RWPE2 (cell line): ENCODE measurements around the gene C3orf20.

Source experiments
- ATAC-seq: fragments of 200-7000 bp; cut with Tn5 transposase; 3 replicates; pipeline ENCODE4 v1.9.1; 2021; ENCODE audit warnings: low read depth
- DNase-seq: peaks from one replicate; pipeline ENCODE4 v3.0.0-alpha.2; 2020; ENCODE audit warnings: low spot score
- H3K27ac ChIP-seq: fragments of 450-650 bp; 2 replicates; pipeline ENCODE4 v1.5.1; 2017; ENCODE audit warnings: mild to moderate bottlenecking; ENCODE audit not compliant: poor library complexity, severe bottlenecking
- H3K27me3 ChIP-seq: fragments of 250-450 bp; sonication (Bioruptor Pico); 2 replicates; pipeline ENCODE4 v1.5.1; 2021; ENCODE audit warnings: mild to moderate bottlenecking, moderate library complexity; ENCODE audit not compliant: insufficient read depth, poor library complexity, severe bottlenecking
- H3K36me3 ChIP-seq: fragments of 250-450 bp; sonication (Bioruptor Pico); 2 replicates; pipeline ENCODE4 v1.5.1; 2020; ENCODE audit warnings: low read depth, mild to moderate bottlenecking, moderate library complexity
- H3K4me1 ChIP-seq: fragments of 250-450 bp; sonication (Bioruptor Pico); 2 replicates; pipeline ENCODE4 v1.5.1; 2021; ENCODE audit warnings: mild to moderate bottlenecking, moderate library complexity; ENCODE audit not compliant: insufficient read depth, poor library complexity, severe bottlenecking
- H3K4me3 ChIP-seq: fragments of 250-450 bp; sonication (Bioruptor Pico); 2 replicates; pipeline ENCODE4 v1.5.1; 2021; ENCODE audit warnings: mild to moderate bottlenecking, moderate library complexity; ENCODE audit not compliant: severe bottlenecking
- H3K9me3 ChIP-seq: fragments of 250-450 bp; sonication (Bioruptor Pico); 2 replicates; pipeline ENCODE4 v1.5.1; 2021; ENCODE audit warnings: mild to moderate bottlenecking, moderate library complexity; ENCODE audit not compliant: severe bottlenecking
- CTCF ChIP-seq: fragments of 450-650 bp; IDR thresholded peaks from one replicate; pipeline ENCODE4 v1.5.1; 2017; ENCODE audit warnings: mild to moderate bottlenecking, moderate library complexity; ENCODE audit not compliant: poor library complexity, severe bottlenecking

C3orf20 gene

DNA sequence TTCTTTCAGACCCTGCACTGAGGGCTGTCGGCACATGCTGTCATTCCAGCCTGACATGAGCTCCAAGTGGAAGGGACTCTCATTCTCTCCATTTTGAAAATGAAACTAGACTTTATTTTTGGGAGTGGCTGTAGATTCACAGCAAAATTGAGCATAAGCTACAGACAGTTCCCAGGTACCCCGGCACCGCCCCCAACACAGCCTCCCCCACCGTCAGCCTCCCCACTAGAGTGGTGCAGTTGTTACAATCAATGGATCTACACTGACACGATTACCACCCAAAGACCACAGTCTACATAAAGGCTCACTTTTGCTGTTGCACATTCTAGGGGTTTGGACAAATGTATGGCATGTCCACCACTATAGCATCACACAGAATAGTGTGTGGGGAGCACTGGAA lies 114.3 kb downstream of the C3orf20 start:
- DNase-seq (peak; percentile 9), ATAC-seq (no peak)
- Histone ChIP-seq H3K9me3 (no peaks in the 10 kb centered on the region), H3K4me3 (no peak overlapping the region), H3K4me1 (no peaks in the 10 kb centered on the region), H3K36me3 (no peaks in the 10 kb centered on the region), H3K27me3 (peaks cover 5% of the 10 kb centered on the region), H3K27ac (no peak overlapping the region)
- no peak for TF ChIP-seq CTCF

DNA sequence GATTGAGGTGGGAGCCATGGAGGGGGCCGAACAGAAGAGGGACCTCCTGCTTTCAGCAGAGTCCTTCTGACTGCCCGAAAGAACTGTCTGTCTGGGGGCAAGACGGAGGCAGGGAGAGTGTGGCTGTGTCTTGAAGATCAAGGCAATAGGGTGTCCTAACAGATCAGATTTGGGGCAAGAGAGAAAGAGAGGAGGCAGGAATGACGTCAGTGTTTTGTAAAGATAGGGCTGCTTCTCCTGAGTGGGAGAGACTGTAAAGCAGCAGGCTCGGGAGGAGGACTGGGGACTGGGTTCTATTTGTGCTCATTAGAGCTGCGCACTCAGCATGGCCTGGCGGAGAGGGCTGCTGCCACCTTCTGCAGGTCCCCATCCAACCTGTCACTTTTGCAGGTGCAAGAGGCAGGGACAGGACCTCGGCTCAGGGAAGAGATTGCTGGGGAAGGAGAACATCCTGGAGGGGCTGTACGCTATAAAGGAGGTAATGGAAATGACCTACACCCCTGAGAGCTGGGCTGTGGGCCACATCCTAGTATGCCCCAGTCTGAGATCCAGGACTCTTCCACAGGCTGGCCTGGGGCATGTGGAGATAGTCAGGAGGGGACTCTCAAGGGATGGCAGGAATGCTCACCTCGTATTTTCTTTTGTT lies 114.8 kb downstream of the C3orf20 start:
- peaks cover 5% of the 10 kb centered on the region for H3K27me3 ChIP-seq
- H3K4me3 ChIP-seq, result no peak overlapping the region
- DNase-seq (peak; percentile 16), ATAC-seq (no peak)
- H3K36me3 ChIP-seq, result no peaks in the 10 kb centered on the region
- no peaks in the 10 kb centered on the region for H3K9me3 ChIP-seq
- no peak for TF ChIP-seq CTCF
- H3K4me1 ChIP-seq, result no peaks in the 10 kb centered on the region
- no peak overlapping the region for H3K27ac ChIP-seq

DNA sequence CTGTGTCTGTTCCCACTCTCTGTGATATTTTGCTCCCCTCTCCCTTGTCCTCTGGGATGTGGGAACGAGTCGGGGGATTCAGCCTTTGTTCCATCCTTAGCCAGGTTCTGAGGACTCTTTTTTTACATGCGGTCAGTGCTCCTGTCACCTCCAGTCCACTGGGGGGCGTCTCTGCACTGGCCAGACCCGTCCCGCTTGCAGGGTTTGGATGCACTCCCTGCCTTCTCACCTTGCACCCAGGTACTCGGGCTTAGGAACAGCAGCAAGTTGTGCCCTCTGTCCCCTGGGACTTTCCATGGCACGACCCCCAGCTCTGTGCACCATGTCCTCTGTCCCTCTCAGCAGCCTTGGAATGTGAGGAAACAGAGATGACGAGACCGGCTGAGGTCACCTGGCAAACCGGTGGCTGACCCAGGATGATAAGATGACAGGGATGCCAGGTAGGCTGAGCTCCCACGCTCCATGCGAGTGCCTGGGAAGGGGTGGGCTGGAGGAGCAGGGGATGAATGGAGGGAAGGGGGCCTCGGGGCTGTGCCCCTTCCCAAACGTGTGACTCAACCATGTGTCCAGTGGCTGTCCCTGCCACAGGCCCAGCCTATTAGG lies 116.5 kb downstream of the C3orf20 start:
- TF ChIP-seq CTCF, result peak; percentile 49
- no peak overlapping the region for H3K4me3 ChIP-seq
- DNase-seq (peak; percentile 30), ATAC-seq (peak; percentile 51; the same call in 2 of the 3 replicates)
- no peaks in the 10 kb centered on the region for H3K4me1 ChIP-seq
- no peak overlapping the region for H3K27ac ChIP-seq
- no peaks in the 10 kb centered on the region for H3K9me3 ChIP-seq
- no peaks in the 10 kb centered on the region for H3K36me3 ChIP-seq
- H3K27me3 ChIP-seq, result peaks cover 5% of the 10 kb centered on the region

DNA sequence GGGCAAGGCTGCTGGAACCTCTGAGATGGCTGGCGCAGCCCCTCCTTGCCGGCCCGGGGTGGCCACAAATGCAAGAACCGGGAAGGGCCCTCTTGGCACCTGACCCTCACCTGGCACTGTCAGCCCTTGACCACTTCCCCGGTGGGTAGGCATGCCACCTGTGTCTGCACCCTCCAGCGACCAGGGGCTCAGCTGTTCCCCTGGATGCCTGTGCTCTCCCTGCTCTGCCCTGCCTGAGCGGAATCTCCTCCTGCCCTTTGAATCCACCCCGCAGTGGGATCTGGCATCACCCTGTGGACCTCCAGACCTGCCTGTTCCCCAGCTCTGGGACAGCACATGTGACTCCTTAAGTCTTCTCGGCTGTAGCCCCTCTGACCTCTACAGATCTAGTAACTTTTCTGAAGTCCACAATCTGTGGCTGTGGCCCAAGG lies 117.8 kb downstream of the C3orf20 start:
- no peaks in the 10 kb centered on the region for H3K9me3 ChIP-seq
- no peak overlapping the region for H3K27ac ChIP-seq
- peaks cover 5% of the 10 kb centered on the region for H3K27me3 ChIP-seq
- ATAC-seq (no peak), DNase-seq (peak; percentile 41)
- H3K4me1 ChIP-seq, result no peaks in the 10 kb centered on the region
- no peak overlapping the region for H3K4me3 ChIP-seq
- TF ChIP-seq CTCF, result no peak
- no peaks in the 10 kb centered on the region for H3K36me3 ChIP-seq

DNA sequence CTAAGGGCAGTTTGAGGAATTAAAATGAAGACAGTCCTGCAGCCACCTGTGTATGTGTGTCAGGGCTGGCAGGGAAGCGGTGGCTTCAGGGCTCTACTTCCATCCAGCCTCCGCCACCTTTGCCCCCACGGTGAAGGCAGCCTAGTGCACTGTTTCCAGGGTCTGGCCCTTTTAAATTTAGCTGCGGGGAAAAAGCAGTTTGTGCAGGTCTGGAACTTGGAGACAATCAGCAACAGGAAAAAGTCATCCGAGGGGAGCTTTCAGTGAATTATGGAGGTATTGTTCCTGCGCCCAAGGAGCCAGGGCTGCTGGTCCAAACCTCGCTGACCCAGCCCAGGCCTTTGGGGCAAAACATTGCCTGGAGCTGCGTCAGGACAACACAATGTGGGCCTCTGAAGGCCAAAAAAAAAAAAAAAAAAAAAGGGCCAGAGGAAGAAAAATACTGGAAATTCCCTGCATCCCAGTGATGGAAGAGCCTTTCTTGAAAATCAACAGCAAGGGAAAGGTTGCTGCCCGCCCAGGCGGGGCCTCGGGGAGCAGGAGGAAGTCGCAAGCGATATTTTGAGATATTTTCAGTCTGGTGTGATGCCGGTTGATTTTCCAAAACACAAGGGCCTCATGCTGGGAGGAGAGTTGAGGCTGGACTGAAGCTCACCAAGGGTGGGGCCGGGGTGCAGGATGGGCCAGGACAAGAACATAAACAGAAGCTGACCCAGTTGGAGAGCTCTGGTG lies 118.4 kb downstream of the C3orf20 start:
- Histone ChIP-seq H3K4me1 (no peaks in the 10 kb centered on the region), H3K4me3 (no peak overlapping the region), H3K27ac (no peak overlapping the region), H3K36me3 (no peaks in the 10 kb centered on the region), H3K9me3 (no peaks in the 10 kb centered on the region), H3K27me3 (peaks cover 5% of the 10 kb centered on the region)
- no peak for TF ChIP-seq CTCF
- DNase-seq (peak; percentile 23), ATAC-seq (no peak)
